GM12874 (cell line): ENCODE results near the gene SLC16A10.

Source experiments
- CTCF ChIP-seq: IDR thresholded peaks from 2 replicates; pipeline ENCODE4 v1.5.1; 2011; ENCODE audit warnings: low read depth, mild to moderate bottlenecking, control low read depth, low read length, moderate library complexity; ENCODE audit not compliant: insufficient read depth

SLC16A10 gene

GRCh38 chr6:111124406-111124805 lies 37.1 kb downstream of the SLC16A10 start:
- no peak for TF ChIP-seq CTCF

GRCh38 chr6:111129013-111129412 lies 41.7 kb downstream of the SLC16A10 start:
- no peak for TF ChIP-seq CTCF

- TF ChIP-seq CTCF = no peak
These were observed 60.1 kb downstream of the SLC16A10 start for GRCh38 chr6:111147440-111147839.

- no peak for TF ChIP-seq CTCF
These were observed 60.8 kb downstream of the SLC16A10 start for GRCh38 chr6:111148110-111148509.

- TF ChIP-seq CTCF = no peak
These were observed 63.3 kb downstream of the SLC16A10 start for GRCh38 chr6:111150577-111150976.

GRCh38 chr6:111154981-111155380 lies 67.7 kb downstream of the SLC16A10 start:
- no peak for TF ChIP-seq CTCF

- no peak for TF ChIP-seq CTCF
These were observed 70.1 kb downstream of the SLC16A10 start for GRCh38 chr6:111157412-111157811.

- TF ChIP-seq CTCF = no peak
These were observed 72.3 kb downstream of the SLC16A10 start for GRCh38 chr6:111159633-111160032.
